ENCODE measurements around the gene C17orf113. TPM values are rescaled to one million over a fixed set of nuclear protein-coding genes. Genes with fewer than 3 reads are reported as not detected.

Gene C17orf113
- total and polyA plus RNA-seq, 2 experiments from 2014 or later: 0.29 to 2.1 TPM

GRCh38 chr17:42025936-42026335 lies 24.5 kb downstream of the C17orf113 start:
- H3K4me3 ChIP-seq: no peak overlapping the region
- Mint-ChIP-seq H3K4me3 (peak overlapping the region; percentile 14; the same call in 1 of the 3 replicates), H3K9me3 (no peaks in the 10 kb centered on the region; the same call in 2 of the 3 replicates), H3K27me3 (ENCODE audit: insufficient read depth, low read depth, poor library complexity) (peaks cover 9% of the 10 kb centered on the region), H3K36me3 (ENCODE audit: low read depth) (peaks cover 34% of the 10 kb centered on the region), H3K4me1 (peaks cover 37% of the 10 kb centered on the region), H3K27ac (peak overlapping the region; percentile 52)
- DNase-seq (ENCODE audit: low spot score) (no peak), ATAC-seq (no peak)
- no peak overlapping the region for H3K27ac ChIP-seq (ENCODE audit: low read depth)
- TF ChIP-seq EZH2 (IDR thresholded peaks at IDR 0.05; ENCODE audit: low read depth, unreplicated experiment) (no peak), ETS1 (IDR thresholded peaks at IDR 0.05) (no peak), REST (IDR thresholded peaks at IDR 0.05; ENCODE audit: unreplicated experiment) (no peak), ZNF114 (CRISPR knock-in tag; IDR thresholded peaks at IDR 0.05) (no peak), STAT1 (IDR thresholded peaks at IDR 0.05; ENCODE audit: unreplicated experiment) (no peak), ZNF462 (CRISPR knock-in tag; IDR thresholded peaks at IDR 0.05) (no peak), ZNF331 (CRISPR knock-in tag; IDR thresholded peaks at IDR 0.05; ENCODE audit: low read depth) (no peak), JUNB (IDR thresholded peaks at IDR 0.05; ENCODE audit: unreplicated experiment) (no peak), NANOG (IDR thresholded peaks at IDR 0.05; ENCODE audit: borderline replicate concordance) (no peak), POLR2AphosphoS5 (IDR thresholded peaks at IDR 0.05; ENCODE audit: low read depth) (no peak), EZH2phosphoT487 (IDR thresholded peaks at IDR 0.05; ENCODE audit: unreplicated experiment) (no peak), CREB1 (CRISPR knock-in tag; IDR thresholded peaks at IDR 0.05; ENCODE audit: low read depth) (no peak), CTCF (conservative IDR thresholded peaks at IDR 0.05; ENCODE audit: low read depth in 2 of 2) (no peak)
- peaks cover 4% of the 10 kb centered on the region; the same call in 1 of the 2 replicates for H4K20me1 ChIP-seq (replicated peaks; ENCODE audit: insufficient read depth)
- H3K36me3 ChIP-seq (ENCODE audit: insufficient read depth): peaks cover 6% of the 10 kb centered on the region
- H3K4me1 ChIP-seq (ENCODE audit: insufficient read depth): peaks cover 6% of the 10 kb centered on the region
- H2AFZ ChIP-seq: no peak overlapping the region
- H3K4me2 ChIP-seq: no peak overlapping the region
- H3K27me3 ChIP-seq (ENCODE audit: insufficient read depth): no peaks in the 10 kb centered on the region
- no peaks in the 10 kb centered on the region for H3K9me2 ChIP-seq (ENCODE audit: insufficient read depth)
- peaks cover 6% of the 10 kb centered on the region for H3K79me2 ChIP-seq (replicated peaks; ENCODE audit: insufficient read depth)
- H3F3A ChIP-seq (replicated peaks; ENCODE audit: low read depth): peaks cover 29% of the 10 kb centered on the region
